PC-3 (cell line): Measurements from ENCODE around the gene FTO. TPM values are rescaled to one million over a fixed set of nuclear protein-coding genes. Genes with fewer than 3 reads are reported as not detected.

Experiments used
- ATAC-seq: fragments of 200-7000 bp; cut with Tn5 transposase; 2 replicates; pipeline ENCODE4 v1.9.1; 2020; ENCODE audit warnings: mild to moderate bottlenecking, moderate library complexity
- BruUV-seq: library from RNA; stranded (reverse); fragments of 400-500 nt; replicated peaks from 2 replicates; lab custom pipeline; 2021; lab: Mats Ljungman, UMichigan
- CTCF ChIA-PET: fragments of 300-600 bp; sonication (Branson Sonifier 250); formaldehyde crosslinking; loops from one replicate; lab custom pipeline; 2022; ENCODE audit warnings: antibody characterized with exemption; lab: Charles Lee
- POLR2A ChIA-PET: fragments of 300-600 bp; sonication (Branson Sonifier 250); formaldehyde crosslinking; loops from one replicate; lab custom pipeline; 2022; ENCODE audit warnings: antibody characterized with exemption; ENCODE audit not compliant: unreplicated experiment; lab: Charles Lee
- DNase-seq: peaks from one replicate; pipeline ENCODE4 v3.0.0-alpha.2; 2015
- H2AFZ ChIP-seq: fragments of 300-600 bp; sonication (generic); 2 replicates; pipeline ENCODE4 v1.6.0; 2016; ENCODE audit warnings: antibody characterized with exemption, low read length
- H3F3A ChIP-seq: fragments of 300-600 bp; sonication (generic); one replicate; pipeline ENCODE4 v1.6.0; 2017; ENCODE audit warnings: antibody characterized with exemption, low read length, control low read depth, mild to moderate bottlenecking; ENCODE audit not compliant: unreplicated experiment
- H3K27ac ChIP-seq: fragments of 300-600 bp; sonication (generic); 2 replicates; pipeline ENCODE4 v1.5.1; 2016; ENCODE audit warnings: mild to moderate bottlenecking, low read length
- H3K27me3 ChIP-seq: fragments of 300-600 bp; sonication (generic); 2 replicates; pipeline ENCODE4 v1.6.1; 2016; ENCODE audit warnings: low read length, mixed read lengths
- H3K36me3 ChIP-seq: fragments of 300-600 bp; sonication (generic); 2 replicates; pipeline ENCODE4 v1.6.1; 2016; ENCODE audit warnings: low read depth, mixed run types, low read length, mixed read lengths
- H3K4me1 ChIP-seq: fragments of 300-600 bp; sonication (generic); 2 replicates; pipeline ENCODE4 v1.5.1; 2016; ENCODE audit warnings: low read length; ENCODE audit not compliant: insufficient read depth
- H3K4me2 ChIP-seq: fragments of 300-600 bp; sonication (generic); 2 replicates; pipeline ENCODE4 v1.6.0; 2016; ENCODE audit warnings: low read length
- H3K4me3 ChIP-seq: fragments of 300-600 bp; sonication (generic); 2 replicates; pipeline ENCODE4 v1.5.1; 2016; ENCODE audit warnings: mild to moderate bottlenecking, low read length, mixed read lengths
- H3K79me2 ChIP-seq: fragments of 300-600 bp; sonication (generic); 2 replicates; pipeline ENCODE4 v1.6.1; 2017; ENCODE audit warnings: low read length, mixed read lengths
- H3K9ac ChIP-seq: fragments of 300-600 bp; sonication (generic); 2 replicates; pipeline ENCODE4 v1.6.0; 2016; ENCODE audit warnings: mild to moderate bottlenecking, low read length
- H3K9me2 ChIP-seq: fragments of 300-600 bp; sonication (generic); replicated peaks from 2 replicates; pipeline ENCODE4 v1.6.1; 2016; ENCODE audit warnings: mixed run types, low read length, mixed read lengths
- H3K9me3 ChIP-seq: fragments of 300-600 bp; sonication (generic); 2 replicates; pipeline ENCODE4 v1.6.1; 2016; ENCODE audit warnings: low read length, mixed read lengths
- H4K20me1 ChIP-seq: fragments of 300-600 bp; sonication (generic); 2 replicates; pipeline ENCODE4 v1.6.1; 2016; ENCODE audit warnings: low read length, mixed read lengths
- EZH2 ChIP-seq: fragments of 300-600 bp; sonication (generic); IDR thresholded peaks from one replicate; pipeline ENCODE4 v1.6.1; 2017; ENCODE audit warnings: antibody characterized with exemption, mild to moderate bottlenecking, low read length; ENCODE audit not compliant: unreplicated experiment
- EZH2phosphoT487 ChIP-seq: fragments of 300-600 bp; sonication (generic); IDR thresholded peaks from 2 replicates; pipeline ENCODE4 v1.6.1; 2018; ENCODE audit warnings: mild to moderate bottlenecking, antibody characterized with exemption, low read length, borderline replicate concordance
- intact Hi-C: fragments of 100-400 bp; cut with micrococcal nuclease; formaldehyde crosslinking; loops from 2 replicates; pipeline ENCODE4 v1.9.0; 2023
- total RNA-seq: library from RNA; depleted of rRNA; stranded (reverse); fragments of >200 nt; gene quantifications from 2 replicates; pipeline ENCODE4 v1.2.3, GENCODE V29; 2014
- TF ChIP-seq, protein P1 (sequence below): fragments of 300-600 bp; sonication (generic); conservative IDR thresholded peaks from 2 replicates; pipeline ENCODE4 v1.5.1; 2017; ENCODE audit warnings: antibody characterized with exemption, low read depth, mild to moderate bottlenecking, low read length

The FTO gene
- total RNA-seq, 1 experiment from 2014 or later, result 27.0 TPM

DNA sequence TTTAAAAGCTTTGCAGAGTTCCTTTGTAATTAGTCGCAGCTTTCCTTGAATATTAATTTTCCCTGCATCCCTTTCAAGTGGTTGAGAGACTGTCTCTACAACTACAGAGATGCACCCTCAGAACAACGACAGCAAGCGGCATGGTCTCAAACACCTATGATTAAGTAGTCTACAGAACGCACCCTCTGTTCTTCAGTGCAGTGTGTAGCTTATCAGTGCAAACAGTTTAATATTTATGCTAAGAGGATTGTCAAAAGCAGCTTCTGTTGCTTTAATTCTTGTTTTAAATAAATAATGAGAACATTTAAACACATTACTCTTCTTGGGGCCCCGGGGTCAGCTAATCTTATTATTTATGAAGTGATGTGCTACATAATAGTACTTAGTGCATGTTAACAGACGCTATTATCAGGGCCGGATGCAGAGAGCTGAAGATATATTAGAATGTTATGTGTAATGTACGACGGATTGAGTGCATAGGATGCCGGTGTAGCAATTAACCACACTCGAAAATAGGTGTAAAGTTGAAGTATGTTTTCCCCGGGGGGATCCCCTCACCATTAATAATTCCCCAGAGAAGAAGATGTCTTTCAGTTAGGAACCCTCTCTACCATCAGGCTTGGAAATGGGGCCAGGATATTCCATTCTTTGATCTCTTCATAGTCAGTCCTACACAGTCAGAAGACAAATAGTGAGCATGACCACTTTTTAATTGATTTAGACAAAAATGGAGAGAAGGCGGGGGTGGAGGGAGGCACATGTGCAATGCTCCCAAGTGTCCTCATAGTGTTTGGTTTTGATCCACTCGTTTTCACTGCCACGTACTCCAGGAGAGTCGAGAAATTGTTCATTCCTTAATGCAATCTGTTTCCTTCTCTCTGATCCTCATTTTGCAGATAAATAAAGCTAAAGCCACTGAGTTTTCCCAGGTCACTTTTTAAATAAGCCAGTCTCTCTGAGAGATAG is 406.3 kb downstream of the FTO start:
- POLR2A ChIA-PET, result no interaction called here

DNA sequence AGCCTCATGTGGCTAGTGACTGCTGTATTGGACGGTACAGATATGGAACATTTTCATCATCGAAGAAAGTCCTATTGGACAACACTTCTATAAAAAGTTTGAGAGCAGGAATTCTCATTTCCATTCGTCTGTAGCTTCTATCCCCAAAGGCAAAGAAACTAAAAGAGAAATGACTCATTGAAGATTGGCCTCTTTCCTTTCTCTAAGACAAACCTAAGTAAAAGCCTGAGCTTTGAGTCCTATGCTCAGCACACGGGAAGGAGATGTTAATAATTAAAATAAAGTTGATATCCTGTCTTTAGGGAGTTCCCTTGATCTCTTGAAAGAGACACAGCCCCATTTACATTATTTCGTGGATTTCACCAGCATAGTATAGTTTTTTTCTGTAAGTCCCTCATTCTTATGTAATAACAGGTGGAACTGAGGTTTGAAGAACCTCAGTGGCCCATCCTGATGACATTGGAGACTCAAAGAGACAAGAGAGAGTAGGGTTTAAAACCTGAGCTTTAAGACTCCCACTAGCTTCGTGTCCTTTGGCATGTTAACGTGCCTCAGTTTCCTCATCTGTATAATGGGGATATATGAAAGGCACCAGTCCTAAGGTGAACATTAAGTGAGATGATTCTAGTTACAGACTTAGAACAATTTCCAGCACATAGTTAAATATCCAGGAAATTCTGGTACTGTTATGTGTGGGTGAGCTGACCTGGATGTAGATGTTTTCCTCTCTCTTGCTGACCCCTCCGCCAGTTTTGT is 408.7 kb downstream of the FTO start:
- Histone ChIP-seq H3K4me2 (no peak overlapping the region), H3K27ac (no peak overlapping the region), H3K9ac (no peak overlapping the region), H3K4me3 (no peak overlapping the region), H3K4me1 (no peaks in the 10 kb centered on the region), H3K9me3 (no peaks in the 10 kb centered on the region), H3K9me2 (no peaks in the 10 kb centered on the region), H2AFZ (no peak overlapping the region), H4K20me1 (no peaks in the 10 kb centered on the region), H3K27me3 (no peaks in the 10 kb centered on the region), H3K36me3 (no peaks in the 10 kb centered on the region), H3F3A (no peaks in the 10 kb centered on the region), H3K79me2 (no peaks in the 10 kb centered on the region)
- TF ChIP-seq EZH2 (no peak), EZH2phosphoT487 (no peak)
- TF ChIP-seq, protein P1, sequence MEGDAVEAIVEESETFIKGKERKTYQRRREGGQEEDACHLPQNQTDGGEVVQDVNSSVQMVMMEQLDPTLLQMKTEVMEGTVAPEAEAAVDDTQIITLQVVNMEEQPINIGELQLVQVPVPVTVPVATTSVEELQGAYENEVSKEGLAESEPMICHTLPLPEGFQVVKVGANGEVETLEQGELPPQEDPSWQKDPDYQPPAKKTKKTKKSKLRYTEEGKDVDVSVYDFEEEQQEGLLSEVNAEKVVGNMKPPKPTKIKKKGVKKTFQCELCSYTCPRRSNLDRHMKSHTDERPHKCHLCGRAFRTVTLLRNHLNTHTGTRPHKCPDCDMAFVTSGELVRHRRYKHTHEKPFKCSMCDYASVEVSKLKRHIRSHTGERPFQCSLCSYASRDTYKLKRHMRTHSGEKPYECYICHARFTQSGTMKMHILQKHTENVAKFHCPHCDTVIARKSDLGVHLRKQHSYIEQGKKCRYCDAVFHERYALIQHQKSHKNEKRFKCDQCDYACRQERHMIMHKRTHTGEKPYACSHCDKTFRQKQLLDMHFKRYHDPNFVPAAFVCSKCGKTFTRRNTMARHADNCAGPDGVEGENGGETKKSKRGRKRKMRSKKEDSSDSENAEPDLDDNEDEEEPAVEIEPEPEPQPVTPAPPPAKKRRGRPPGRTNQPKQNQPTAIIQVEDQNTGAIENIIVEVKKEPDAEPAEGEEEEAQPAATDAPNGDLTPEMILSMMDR, result no peak
- CTCF ChIA-PET, result no interaction called here
- DNase-seq (no peak), ATAC-seq (no peak)
- no TSS peak for BruUV-seq
- intact Hi-C loops, result no loop called here
- POLR2A ChIA-PET, result no interaction called here

More for the DNA sequence above, 406.3 kb downstream of the FTO start:
- CTCF ChIA-PET, result no interaction called here
- H3K9me2 ChIP-seq, result no peaks in the 10 kb centered on the region
- intact Hi-C loops, result no loop called here
- no peak overlapping the region for H3K27ac ChIP-seq
- no peak overlapping the region for H3K4me2 ChIP-seq
- no peaks in the 10 kb centered on the region for H4K20me1 ChIP-seq
- H3K9me3 ChIP-seq, result no peaks in the 10 kb centered on the region
- no peak overlapping the region for H3K9ac ChIP-seq
- no peaks in the 10 kb centered on the region for H3K27me3 ChIP-seq
- DNase-seq, result no peak
- no peaks in the 10 kb centered on the region for H3K79me2 ChIP-seq
- H3K4me3 ChIP-seq, result no peak overlapping the region
- no peak for ATAC-seq
- no peak overlapping the region for H2AFZ ChIP-seq
- TF ChIP-seq, protein P1, result no peak
- no peak for TF ChIP-seq EZH2
- no peak for TF ChIP-seq EZH2phosphoT487
- no TSS peak for BruUV-seq
- no peaks in the 10 kb centered on the region for H3K4me1 ChIP-seq
- H3K36me3 ChIP-seq, result no peaks in the 10 kb centered on the region
- H3F3A ChIP-seq, result no peaks in the 10 kb centered on the region
